ENCODE measurements around the gene ERGIC1. TPM values are rescaled to one million over a fixed set of nuclear protein-coding genes. Genes with fewer than 3 reads are reported as not detected.

The ERGIC1 gene
- total RNA-seq, 2 donors from 2014 or later = 173 to 191 TPM

GRCh38 chr5:172898218-172898842 lies 64.3 kb downstream of the ERGIC1 start:
- H3K4me1 ChIP-seq = peaks cover 4% of the 10 kb centered on the region
- no peaks in the 10 kb centered on the region for H3K27me3 ChIP-seq
- intact Hi-C loops (cut with DNase I) = no loop called here
- H3K27ac ChIP-seq = peak overlapping the region; percentile 75
- peaks cover 8% of the 10 kb centered on the region for H3K36me3 ChIP-seq
- no peak for TF ChIP-seq CTCF (IDR thresholded peaks at IDR 0.05)
- DNase-seq = no peak
- no peaks in the 10 kb centered on the region for H3K9me3 ChIP-seq
- H3K9ac ChIP-seq (ENCODE audit: low read depth in 2 of 2, low read length in 2 of 2) = peak overlapping the region; percentile 60 to 72
- no peak overlapping the region for H3K4me3 ChIP-seq

GRCh38 chr5:172898843-172899369 lies 64.9 kb downstream of the ERGIC1 start:
- no peaks in the 10 kb centered on the region for H3K9me3 ChIP-seq
- H3K4me1 ChIP-seq = peaks cover 6% of the 10 kb centered on the region
- no peaks in the 10 kb centered on the region for H3K27me3 ChIP-seq
- H3K27ac ChIP-seq = peak overlapping the region; percentile 75
- no peak overlapping the region for H3K4me3 ChIP-seq
- intact Hi-C loops (cut with DNase I) = no loop called here
- no peak overlapping the region for H3K9ac ChIP-seq (ENCODE audit: low read depth in 2 of 2, low read length in 2 of 2)
- DNase-seq = no peak
- H3K36me3 ChIP-seq = peaks cover 8% of the 10 kb centered on the region
- TF ChIP-seq CTCF (IDR thresholded peaks at IDR 0.05) = no peak

GRCh38 chr5:172899436-172899835 lies 65.4 kb downstream of the ERGIC1 start:
- no peak for TF ChIP-seq CTCF (IDR thresholded peaks at IDR 0.05)
- intact Hi-C loops (cut with DNase I) = no loop called here

GRCh38 chr5:172901012-172901780 lies 67.1 kb downstream of the ERGIC1 start:
- no peaks in the 10 kb centered on the region for H3K9me3 ChIP-seq
- peak overlapping the region; percentile 46 for H3K27ac ChIP-seq
- H3K9ac ChIP-seq (ENCODE audit: low read depth in 2 of 2, low read length in 2 of 2) = no peak overlapping the region
- H3K4me1 ChIP-seq = peaks cover 19% of the 10 kb centered on the region
- TF ChIP-seq CTCF (IDR thresholded peaks at IDR 0.05) = no peak
- intact Hi-C loops (cut with DNase I) = loop anchor here (5.0 kb wide), 1 partner anchor 129 kb away; the partner anchor contains the start of gene DUSP1
- H3K27me3 ChIP-seq = no peaks in the 10 kb centered on the region
- H3K36me3 ChIP-seq = peaks cover 8% of the 10 kb centered on the region
- no peak for DNase-seq
- no peak overlapping the region for H3K4me3 ChIP-seq

More at GRCh38 chr5:172899436-172899835, 65.4 kb downstream of the ERGIC1 start:
- peaks cover 10% of the 10 kb centered on the region for H3K4me1 ChIP-seq
- no peaks in the 10 kb centered on the region for H3K27me3 ChIP-seq
- H3K9ac ChIP-seq (ENCODE audit: low read depth in 2 of 2, low read length in 2 of 2) = no peak overlapping the region
- no peak overlapping the region for H3K27ac ChIP-seq
- peaks cover 8% of the 10 kb centered on the region for H3K36me3 ChIP-seq
- DNase-seq = no peak
- no peaks in the 10 kb centered on the region for H3K9me3 ChIP-seq
- H3K4me3 ChIP-seq = no peak overlapping the region

- DNase-seq = no peak
- intact Hi-C loops (cut with DNase I) = loop anchor here (5.0 kb wide), 1 partner anchor 130 kb away; the partner anchor contains the start of gene DUSP1
- Histone ChIP-seq H3K9me3 (no peaks in the 10 kb centered on the region), H3K4me1 (peaks cover 19% of the 10 kb centered on the region), H3K27ac (peak overlapping the region; percentile 46), H3K36me3 (peaks cover 8% of the 10 kb centered on the region), H3K4me3 (no peak overlapping the region), H3K27me3 (no peaks in the 10 kb centered on the region), H3K9ac (ENCODE audit: low read depth in 2 of 2, low read length in 2 of 2) (peak overlapping the region in 1 of 2 donors; percentile 29)
- TF ChIP-seq CTCF (IDR thresholded peaks at IDR 0.05) = no peak
Measured at GRCh38 chr5:172901788-172902496, 67.9 kb downstream of the ERGIC1 start.
